ENCODE data around the gene TOM1L2. TPM values are rescaled to one million over a fixed set of nuclear protein-coding genes. Genes with fewer than 3 reads are reported as not detected.
A peak's percentile ranks its signal among the peaks of the same experiment; 100 is the strongest.

TOM1L2 gene
- total and polyA plus RNA-seq, 2 donors (not counting 1 experiment from before 2014, with no cell fraction given): 33.9 to 35.9 TPM

DNA sequence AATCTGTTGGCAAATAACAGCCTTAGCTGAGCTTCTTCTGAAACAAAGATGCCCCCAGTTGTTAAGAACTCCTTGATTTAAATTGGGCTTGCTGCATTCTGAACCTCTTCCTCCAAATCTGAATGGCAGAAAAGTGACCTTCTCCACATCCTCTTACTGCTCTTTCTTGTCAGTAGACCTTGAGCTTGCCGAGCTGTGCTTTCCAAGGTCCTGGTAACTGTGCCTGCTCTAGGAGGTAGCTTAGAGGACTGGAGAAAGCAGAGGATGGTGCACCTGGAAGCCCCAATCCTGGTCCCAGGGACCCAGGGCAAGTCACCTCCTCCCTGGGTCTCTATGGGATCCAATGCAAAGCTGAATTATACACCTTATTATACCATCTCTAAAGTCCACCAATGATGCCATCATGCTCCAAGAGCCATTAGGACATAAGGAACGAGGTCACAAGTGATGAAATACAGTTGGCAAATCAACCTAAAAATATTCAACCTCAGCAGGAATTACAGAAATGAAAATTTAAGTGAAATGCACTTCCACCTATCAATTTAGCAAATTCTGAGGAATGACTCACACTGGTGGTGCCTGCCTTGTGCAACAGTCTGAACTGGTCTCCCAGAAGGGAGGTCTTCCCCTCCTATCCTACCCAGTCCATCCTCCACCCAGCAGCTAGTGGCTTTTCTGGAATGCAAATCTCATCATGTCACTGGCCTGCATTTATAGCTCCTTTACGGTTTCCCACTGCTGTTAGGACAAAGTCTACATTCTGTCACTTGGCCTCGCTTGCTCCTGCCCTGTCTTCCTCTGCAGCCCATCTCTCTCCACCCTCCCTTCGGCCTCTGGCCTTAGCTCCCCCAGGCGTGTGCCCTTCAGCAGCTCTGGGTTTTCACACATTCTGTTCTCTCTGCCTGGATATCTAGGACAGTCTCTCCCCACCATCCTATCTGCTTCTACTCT lies 36.6 kb downstream of the TOM1L2 start:
- DNase-seq (ENCODE audit: low read depth in 2 of 2): peak; percentile 93
- peaks cover 42% of the 10 kb centered on the region for H3K4me1 ChIP-seq (ENCODE audit: control insufficient read depth, extremely low read depth, insufficient read depth, low read length)
- H3K4me2 ChIP-seq (ENCODE audit: extremely low read depth, insufficient read depth, low read length): peak overlapping the region; percentile 20
- no peaks in the 10 kb centered on the region for H3K9me3 ChIP-seq (ENCODE audit: control insufficient read depth, insufficient read depth, low read depth, low read length)
- H3K9ac ChIP-seq (ENCODE audit: insufficient read depth, low read length): no peak overlapping the region
- H3K27me3 ChIP-seq (ENCODE audit: control insufficient read depth, insufficient read depth, low read length): no peaks in the 10 kb centered on the region
- TF ChIP-seq CTCF (conservative IDR thresholded peaks at IDR 0.05 in 1 of 2, IDR thresholded peaks at IDR 0.05 in 1 of 2; ENCODE audit: low read depth in 1 of 2, low read length in 2 of 2): no peak
- no peak for TF ChIP-seq EZH2 (IDR thresholded peaks at IDR 0.05; ENCODE audit: low read length, missing control alignments)
- peak overlapping the region; percentile 59 for H3K27ac ChIP-seq (ENCODE audit: insufficient read depth, low read length)
- H3K79me2 ChIP-seq (ENCODE audit: control insufficient read depth, insufficient read depth, low read length): peaks cover 28% of the 10 kb centered on the region
- H4K20me1 ChIP-seq (ENCODE audit: control insufficient read depth, extremely low read depth, insufficient read depth, low read length): no peaks in the 10 kb centered on the region
- H3K4me3 ChIP-seq (replicated peaks in 1 of 4; ENCODE audit: control extremely low read depth in 1 of 4, insufficient read depth in 1 of 4, low read depth in 3 of 4, low read length in 4 of 4): peak overlapping the region in 1 of 4 experiments; percentile 11
- peaks cover 1% of the 10 kb centered on the region for H3K36me3 ChIP-seq (ENCODE audit: control insufficient read depth, insufficient read depth, low read length)
- no peak overlapping the region for H2AFZ ChIP-seq (ENCODE audit: low read length)

DNA sequence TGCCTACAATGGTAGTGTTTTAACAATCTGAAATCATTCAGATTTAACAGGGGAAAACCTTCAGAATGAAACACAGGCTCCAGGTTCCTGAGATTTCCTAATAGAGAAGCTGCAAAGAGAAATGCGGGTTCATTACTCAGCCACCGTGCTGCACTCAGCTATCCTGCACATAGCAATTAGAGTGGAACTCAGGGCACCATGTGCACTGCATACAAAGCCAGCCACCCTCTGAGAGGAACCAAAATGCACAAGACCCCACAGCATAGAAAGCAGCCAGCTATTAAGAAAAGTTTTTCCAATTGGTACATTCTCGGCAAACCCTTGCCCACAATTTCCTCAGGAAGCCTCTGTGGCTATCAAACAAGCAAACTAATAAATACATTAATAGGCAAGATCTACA lies 37.4 kb downstream of the TOM1L2 start:
- DNase-seq (ENCODE audit: low read depth in 2 of 2): peak in 1 of 2 donors; percentile 34
- no peaks in the 10 kb centered on the region for H3K9me3 ChIP-seq (ENCODE audit: control insufficient read depth, insufficient read depth, low read depth, low read length)
- H3K4me1 ChIP-seq (ENCODE audit: control insufficient read depth, extremely low read depth, insufficient read depth, low read length): peaks cover 41% of the 10 kb centered on the region
- no peak overlapping the region for H2AFZ ChIP-seq (ENCODE audit: low read length)
- TF ChIP-seq EZH2 (IDR thresholded peaks at IDR 0.05; ENCODE audit: low read length, missing control alignments): no peak
- no peak for TF ChIP-seq CTCF (conservative IDR thresholded peaks at IDR 0.05 in 1 of 2, IDR thresholded peaks at IDR 0.05 in 1 of 2; ENCODE audit: low read depth in 1 of 2, low read length in 2 of 2)
- no peaks in the 10 kb centered on the region for H4K20me1 ChIP-seq (ENCODE audit: control insufficient read depth, extremely low read depth, insufficient read depth, low read length)
- H3K4me3 ChIP-seq (replicated peaks in 1 of 4; ENCODE audit: control extremely low read depth in 1 of 4, insufficient read depth in 1 of 4, low read depth in 3 of 4, low read length in 4 of 4): no peak overlapping the region
- H3K9ac ChIP-seq (ENCODE audit: insufficient read depth, low read length): no peak overlapping the region
- H3K36me3 ChIP-seq (ENCODE audit: control insufficient read depth, insufficient read depth, low read length): peaks cover 1% of the 10 kb centered on the region
- H3K27me3 ChIP-seq (ENCODE audit: control insufficient read depth, insufficient read depth, low read length): no peaks in the 10 kb centered on the region
- peaks cover 28% of the 10 kb centered on the region for H3K79me2 ChIP-seq (ENCODE audit: control insufficient read depth, insufficient read depth, low read length)
- H3K4me2 ChIP-seq (ENCODE audit: extremely low read depth, insufficient read depth, low read length): no peak overlapping the region
- H3K27ac ChIP-seq (ENCODE audit: insufficient read depth, low read length): no peak overlapping the region

DNA sequence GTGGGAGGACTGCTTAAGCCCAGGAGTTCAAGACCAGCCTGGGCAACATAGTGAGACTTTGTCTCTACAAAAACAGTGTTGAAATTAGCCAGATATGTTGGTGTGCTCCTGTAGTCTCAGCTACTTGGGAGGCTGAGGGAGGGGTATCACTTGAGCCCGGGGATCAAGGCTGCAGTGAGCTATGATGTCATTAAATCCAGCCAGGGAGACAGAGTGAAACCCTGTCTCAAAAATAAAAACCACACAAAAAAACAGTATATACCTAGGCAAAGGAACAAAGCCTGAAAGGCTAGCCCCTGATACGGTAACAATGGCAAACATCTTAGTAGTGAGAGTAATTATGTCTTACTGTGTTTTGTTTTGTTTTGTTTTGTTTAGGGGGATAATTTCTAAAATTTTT lies 38.0 kb downstream of the TOM1L2 start:
- H3K27ac ChIP-seq (ENCODE audit: insufficient read depth, low read length): no peak overlapping the region
- no peak for TF ChIP-seq CTCF (conservative IDR thresholded peaks at IDR 0.05 in 1 of 2, IDR thresholded peaks at IDR 0.05 in 1 of 2; ENCODE audit: low read depth in 1 of 2, low read length in 2 of 2)
- TF ChIP-seq EZH2 (IDR thresholded peaks at IDR 0.05; ENCODE audit: low read length, missing control alignments): no peak
- H3K4me2 ChIP-seq (ENCODE audit: extremely low read depth, insufficient read depth, low read length): no peak overlapping the region
- no peaks in the 10 kb centered on the region for H4K20me1 ChIP-seq (ENCODE audit: control insufficient read depth, extremely low read depth, insufficient read depth, low read length)
- no peak for DNase-seq (ENCODE audit: low read depth in 2 of 2)
- no peaks in the 10 kb centered on the region for H3K9me3 ChIP-seq (ENCODE audit: control insufficient read depth, insufficient read depth, low read depth, low read length)
- peaks cover 43% of the 10 kb centered on the region for H3K4me1 ChIP-seq (ENCODE audit: control insufficient read depth, extremely low read depth, insufficient read depth, low read length)
- no peaks in the 10 kb centered on the region for H3K27me3 ChIP-seq (ENCODE audit: control insufficient read depth, insufficient read depth, low read length)
- H3K4me3 ChIP-seq (replicated peaks in 1 of 4; ENCODE audit: control extremely low read depth in 1 of 4, insufficient read depth in 1 of 4, low read depth in 3 of 4, low read length in 4 of 4): no peak overlapping the region
- no peak overlapping the region for H2AFZ ChIP-seq (ENCODE audit: low read length)
- peaks cover 1% of the 10 kb centered on the region for H3K36me3 ChIP-seq (ENCODE audit: control insufficient read depth, insufficient read depth, low read length)
- H3K79me2 ChIP-seq (ENCODE audit: control insufficient read depth, insufficient read depth, low read length): peaks cover 29% of the 10 kb centered on the region
- H3K9ac ChIP-seq (ENCODE audit: insufficient read depth, low read length): no peak overlapping the region

Data from fibroblast of lung (primary cell).